Activated CD4-positive, alpha-beta T cell treated with anti-CD3 and anti-CD28 coated beads, Interleukin-2, amount 10 ng/mL, durations not matched to agents 7 days and 5 days (primary cell): ENCODE data around the gene ADGRB2. TPM values are rescaled to one million over a fixed set of nuclear protein-coding genes. Genes with fewer than 3 reads are reported as not detected.

ENCODE experiments used
- CTCF ChIA-PET: fragments of 350-600 bp; sonication (Branson Sonifier 250); formaldehyde crosslinking; loops from one replicate; lab custom pipeline; 2021; ENCODE audit warnings: antibody characterized with exemption; lab: Charles Lee
- POLR2A ChIA-PET: fragments of 350-600 bp; sonication (Branson Sonifier 250); formaldehyde crosslinking; loops from one replicate; lab custom pipeline; 2021; ENCODE audit warnings: antibody characterized with exemption; lab: Charles Lee
- DNase-seq: peaks from one replicate; pipeline ENCODE4 v3.0.0-alpha.2; 2020
- H3K27ac Mint-ChIP-seq: one replicate; pipeline ENCODE4 v1.8.0; 2021; ENCODE audit warnings: mild to moderate bottlenecking, moderate library complexity, mixed read lengths
- H3K27me3 Mint-ChIP-seq: one replicate; pipeline ENCODE4 v1.8.0; 2021; ENCODE audit warnings: mixed read lengths
- H3K36me3 Mint-ChIP-seq: one replicate; pipeline ENCODE4 v1.8.0; 2021; ENCODE audit warnings: low read depth, mixed read lengths
- H3K4me1 Mint-ChIP-seq: one replicate; pipeline ENCODE4 v1.8.0; 2021; ENCODE audit warnings: mixed read lengths
- H3K4me3 Mint-ChIP-seq: one replicate; pipeline ENCODE4 v1.8.0; 2021; ENCODE audit warnings: mild to moderate bottlenecking, moderate library complexity, mixed read lengths
- H3K9me3 Mint-ChIP-seq: one replicate; pipeline ENCODE4 v1.8.0; 2021; ENCODE audit warnings: mixed read lengths
- total RNA-seq, 2 experiments: library from RNA; stranded (reverse); gene quantifications; one replicate each; pipeline ENCODE4 v1.2.3, GENCODE V29; 2021

The ADGRB2 gene
- total RNA-seq, 2 experiments from 2014 or later = 0.27 to 0.31 TPM

- Mint-ChIP-seq H3K27me3 (peaks cover 20% of the 10 kb centered on the region), H3K4me3 (no peak overlapping the region), H3K36me3 (no peaks in the 10 kb centered on the region), H3K27ac (peak overlapping the region; percentile 19), H3K4me1 (peaks cover 9% of the 10 kb centered on the region), H3K9me3 (no peaks in the 10 kb centered on the region)
- CTCF ChIA-PET = interaction anchor here (1.2 to 3.2 kb wide), 4 partner anchors 11 to 164 kb away, joined by 3 to 26 read pairs (median 6); no protein-coding TSS in a partner anchor
- POLR2A ChIA-PET = no interaction called here
- DNase-seq = no peak
Measured at GRCh38 chr1:31799895-31800673, 35.9 kb upstream of the ADGRB2 start.

- Mint-ChIP-seq H3K27me3 (peaks cover 17% of the 10 kb centered on the region), H3K9me3 (no peaks in the 10 kb centered on the region), H3K27ac (peak overlapping the region; percentile 19), H3K4me3 (no peak overlapping the region), H3K36me3 (no peaks in the 10 kb centered on the region), H3K4me1 (peaks cover 9% of the 10 kb centered on the region)
- no peak for DNase-seq
- ChIA-PET CTCF (interaction anchor here (0.9 to 3.2 kb wide), 3 partner anchors 11 to 165 kb away, joined by 3 to 26 read pairs (median 4); partner anchors contain the start of gene SPOCD1), POLR2A (no interaction called here)
Measured at GRCh38 chr1:31799196-31799894, 35.2 kb upstream of the ADGRB2 start.

- DNase-seq = no peak
- H3K27me3 Mint-ChIP-seq = peaks cover 14% of the 10 kb centered on the region
- peaks cover 9% of the 10 kb centered on the region for H3K4me1 Mint-ChIP-seq
- H3K27ac Mint-ChIP-seq = no peak overlapping the region
- POLR2A ChIA-PET = no interaction called here
- H3K4me3 Mint-ChIP-seq = no peak overlapping the region
- CTCF ChIA-PET = interaction anchor here (0.5 to 3.2 kb wide), 8 partner anchors 10 to 1080 kb away, joined by 3 to 26 read pairs (median 4); partner anchors contain the start of gene SPOCD1
- H3K9me3 Mint-ChIP-seq = no peaks in the 10 kb centered on the region
- H3K36me3 Mint-ChIP-seq = no peaks in the 10 kb centered on the region
Measured at GRCh38 chr1:31798433-31799195, 34.5 kb upstream of the ADGRB2 start.

GRCh38 chr1:31798086-31798432 is 33.9 kb upstream of the ADGRB2 start:
- H3K4me3 Mint-ChIP-seq = no peak overlapping the region
- POLR2A ChIA-PET = interaction anchor here (0.6 kb wide), 1 partner anchor 111 kb away, joined by 3 read pairs; no protein-coding TSS in a partner anchor
- CTCF ChIA-PET = interaction anchor here (0.6 to 3.2 kb wide), 8 partner anchors 9 to 1081 kb away, joined by 3 to 26 read pairs (median 3); no protein-coding TSS in a partner anchor
- DNase-seq = no peak
- no peaks in the 10 kb centered on the region for H3K9me3 Mint-ChIP-seq
- no peaks in the 10 kb centered on the region for H3K36me3 Mint-ChIP-seq
- H3K27me3 Mint-ChIP-seq = peaks cover 12% of the 10 kb centered on the region
- H3K27ac Mint-ChIP-seq = no peak overlapping the region
- peaks cover 8% of the 10 kb centered on the region for H3K4me1 Mint-ChIP-seq

GRCh38 chr1:31797216-31797615 is 33.1 kb upstream of the ADGRB2 start:
- Mint-ChIP-seq H3K9me3 (no peaks in the 10 kb centered on the region), H3K27me3 (peaks cover 8% of the 10 kb centered on the region), H3K27ac (no peak overlapping the region), H3K36me3 (no peaks in the 10 kb centered on the region), H3K4me1 (peaks cover 1% of the 10 kb centered on the region), H3K4me3 (no peak overlapping the region)
- no peak for DNase-seq
- ChIA-PET POLR2A (no interaction called here), CTCF (interaction anchor here (0.9 to 3.2 kb wide), 5 partner anchors 9 to 159 kb away, joined by 3 to 26 read pairs (median 3); no protein-coding TSS in a partner anchor)

- no peaks in the 10 kb centered on the region for H3K36me3 Mint-ChIP-seq
- ChIA-PET CTCF (interaction anchor here (3.2 kb wide), 1 partner anchor 8 kb away, joined by 26 read pairs; no protein-coding TSS in a partner anchor), POLR2A (no interaction called here)
- no peak overlapping the region for H3K27ac Mint-ChIP-seq
- H3K4me1 Mint-ChIP-seq = no peaks in the 10 kb centered on the region
- H3K4me3 Mint-ChIP-seq = no peak overlapping the region
- peaks cover 7% of the 10 kb centered on the region for H3K27me3 Mint-ChIP-seq
- no peak for DNase-seq
- no peaks in the 10 kb centered on the region for H3K9me3 Mint-ChIP-seq
Measured at GRCh38 chr1:31796707-31797106, 32.6 kb upstream of the ADGRB2 start.

GRCh38 chr1:31795801-31796621 is 31.9 kb upstream of the ADGRB2 start:
- POLR2A ChIA-PET = no interaction called here
- Mint-ChIP-seq H3K4me1 (no peaks in the 10 kb centered on the region), H3K36me3 (no peaks in the 10 kb centered on the region), H3K9me3 (no peaks in the 10 kb centered on the region), H3K4me3 (no peak overlapping the region), H3K27ac (no peak overlapping the region), H3K27me3 (peaks cover 3% of the 10 kb centered on the region)
- no peak for DNase-seq
- CTCF ChIA-PET = no interaction called here

GRCh38 chr1:31795096-31795675 is 31.0 kb upstream of the ADGRB2 start:
- Mint-ChIP-seq H3K27me3 (no peaks in the 10 kb centered on the region), H3K9me3 (no peaks in the 10 kb centered on the region), H3K36me3 (no peaks in the 10 kb centered on the region), H3K27ac (no peak overlapping the region), H3K4me3 (no peak overlapping the region), H3K4me1 (no peaks in the 10 kb centered on the region)
- CTCF ChIA-PET = no interaction called here
- POLR2A ChIA-PET = no interaction called here
- no peak for DNase-seq

- POLR2A ChIA-PET = no interaction called here
- H3K9me3 Mint-ChIP-seq = no peaks in the 10 kb centered on the region
- H3K36me3 Mint-ChIP-seq = no peaks in the 10 kb centered on the region
- H3K4me3 Mint-ChIP-seq = no peak overlapping the region
- no peak for DNase-seq
- H3K4me1 Mint-ChIP-seq = peaks cover 6% of the 10 kb centered on the region
- CTCF ChIA-PET = interaction anchor here (0.5 kb wide), 1 partner anchor 608 kb away, joined by 3 read pairs; no protein-coding TSS in a partner anchor
- no peak overlapping the region for H3K27ac Mint-ChIP-seq
- H3K27me3 Mint-ChIP-seq = no peaks in the 10 kb centered on the region
Measured at GRCh38 chr1:31793586-31794285, 29.6 kb upstream of the ADGRB2 start.

- no peaks in the 10 kb centered on the region for H3K27me3 Mint-ChIP-seq
- POLR2A ChIA-PET = no interaction called here
- no peak overlapping the region for H3K4me3 Mint-ChIP-seq
- H3K36me3 Mint-ChIP-seq = no peaks in the 10 kb centered on the region
- CTCF ChIA-PET = interaction anchor here (5.6 kb wide), 1 partner anchor 30 kb away, joined by 44 read pairs; the partner anchor contains the start of gene ADGRB2
- no peaks in the 10 kb centered on the region for H3K9me3 Mint-ChIP-seq
- H3K27ac Mint-ChIP-seq = peak overlapping the region; percentile 2
- DNase-seq = no peak
- peaks cover 7% of the 10 kb centered on the region for H3K4me1 Mint-ChIP-seq
Measured at GRCh38 chr1:31793086-31793485, 28.9 kb upstream of the ADGRB2 start.

GRCh38 chr1:31792541-31792940 is 28.4 kb upstream of the ADGRB2 start:
- H3K4me1 Mint-ChIP-seq = peaks cover 12% of the 10 kb centered on the region
- H3K9me3 Mint-ChIP-seq = no peaks in the 10 kb centered on the region
- no peak overlapping the region for H3K27ac Mint-ChIP-seq
- no peak for DNase-seq
- ChIA-PET POLR2A (no interaction called here), CTCF (interaction anchor here (5.6 kb wide), 1 partner anchor 30 kb away, joined by 44 read pairs; the partner anchor contains the start of gene ADGRB2)
- no peaks in the 10 kb centered on the region for H3K27me3 Mint-ChIP-seq
- no peak overlapping the region for H3K4me3 Mint-ChIP-seq
- no peaks in the 10 kb centered on the region for H3K36me3 Mint-ChIP-seq
